Endothelial cell of umbilical vein (primary cell): ENCODE results near the gene SWT1. TPM values are rescaled to one million over a fixed set of nuclear protein-coding genes. Genes with fewer than 3 reads are reported as not detected.

Source experiments
- BruUV-seq: library from RNA; stranded (reverse); fragments of 400-500 nt; replicated peaks from 2 replicates; lab custom pipeline; 2021; lab: Mats Ljungman, UMichigan
- CTCF ChIA-PET: fragments of 300-600, 350-600 bp; sonication (Branson Sonifier 250); formaldehyde crosslinking; loops from one replicate; lab custom pipeline; 2021; ENCODE audit warnings: antibody characterized with exemption, inconsistent platforms; lab: Charles Lee
- POLR2A ChIA-PET: fragments of 300-600, 350-600 bp; sonication (Branson Sonifier 250); formaldehyde crosslinking; loops from one replicate; lab custom pipeline; 2021; ENCODE audit warnings: antibody characterized with exemption, inconsistent platforms; lab: Charles Lee
- DNase-seq: peaks from one replicate; pipeline ENCODE4 v3.0.0-alpha.2; 2011; ENCODE audit warnings: low read depth, low spot score
- FAIRE-seq: peaks from 2 replicates; lab custom pipeline; 2011; peaks lifted over from hg19 to GRCh38; lab: Jason Lieb, UNC
- H2AFZ ChIP-seq: 2 replicates; pipeline ENCODE4 v1.6.0; 2012; ENCODE audit warnings: low read depth, low read length, control low read depth, inconsistent platforms
- H3K27ac ChIP-seq: 2 replicates; pipeline ENCODE4 v1.5.1; 2011; ENCODE audit warnings: low read depth, mild to moderate bottlenecking, control low read depth, low read length, moderate library complexity; ENCODE audit not compliant: insufficient read depth
- H3K27me3 ChIP-seq, 2 experiments: 2 replicates each; pipeline versions ENCODE4 v1.6.0 to v1.6.1; 2011; ENCODE audit warnings: low read length in 2 of 2, mixed read lengths in 1 of 2; ENCODE audit not compliant: control insufficient read depth in 2 of 2, insufficient read depth in 2 of 2
- H3K36me3 ChIP-seq, 2 experiments: 2 replicates in 1 of 2; 3 replicates in 1 of 2; pipeline ENCODE4 v1.5.1; 2011; ENCODE audit warnings: low read length in 2 of 2, mild to moderate bottlenecking in 1 of 2, moderate library complexity in 1 of 2; ENCODE audit not compliant: control insufficient read depth in 2 of 2, insufficient read depth in 2 of 2; ENCODE audit errors: extremely low read depth in 1 of 2
- H3K4me1 ChIP-seq: 3 replicates; pipeline ENCODE4 v1.5.1; 2011; ENCODE audit warnings: mild to moderate bottlenecking, low read length; ENCODE audit not compliant: control insufficient read depth, insufficient read depth; ENCODE audit errors: extremely low read depth
- H3K4me2 ChIP-seq: 2 replicates; pipeline ENCODE4 v1.6.1; 2011; ENCODE audit warnings: low read length, control low read depth, mixed read lengths; ENCODE audit not compliant: insufficient read depth
- H3K4me3 ChIP-seq, 3 experiments: fragments of 200-600 bp in 1 of 3; sonication (generic), shearing (Covaris generic) in 1 of 3; replicated peaks in 1 of 3; 2 replicates each; pipeline ENCODE4 v1.5.1; 2011 to 2016; ENCODE audit warnings: control low read depth in 3 of 3, low read length in 3 of 3, mild to moderate bottlenecking in 2 of 3, inconsistent platforms in 1 of 3, low read depth in 1 of 3, moderate library complexity in 1 of 3; ENCODE audit not compliant: insufficient read depth in 1 of 3
- H3K79me2 ChIP-seq: 2 replicates; pipeline ENCODE4 v1.6.0; 2012; ENCODE audit warnings: low read length, inconsistent platforms; ENCODE audit not compliant: control insufficient read depth, insufficient read depth
- H3K9ac ChIP-seq: replicated peaks from 2 replicates; pipeline ENCODE3; 2011; ENCODE audit warnings: low read length, control low read depth; ENCODE audit not compliant: insufficient read depth; ENCODE audit errors: extremely low read depth
- H3K9me1 ChIP-seq: replicated peaks from 3 replicates; pipeline ENCODE4 v1.6.0; 2011; ENCODE audit warnings: mild to moderate bottlenecking, low read length; ENCODE audit not compliant: control insufficient read depth, insufficient read depth; ENCODE audit errors: extremely low read depth
- H3K9me3 ChIP-seq: replicated peaks from 2 replicates; pipeline ENCODE4 v1.5.1; 2012; ENCODE audit warnings: low read length, inconsistent platforms; ENCODE audit not compliant: control insufficient read depth, insufficient read depth
- H4K20me1 ChIP-seq: replicated peaks from 2 replicates; pipeline ENCODE3; 2011; ENCODE audit warnings: mild to moderate bottlenecking, low read length; ENCODE audit not compliant: control insufficient read depth, insufficient read depth; ENCODE audit errors: extremely low read depth
- CTCF ChIP-seq, 2 donors: IDR thresholded peaks; 1 replicate in 1 of 2; 2 replicates in 1 of 2; pipeline ENCODE4 v1.5.1; 2011; ENCODE audit warnings: low read length in 2 of 2, mild to moderate bottlenecking in 2 of 2, moderate library complexity in 2 of 2, control low read depth in 1 of 2, inconsistent platforms in 1 of 2, low read depth in 1 of 2; ENCODE audit not compliant: insufficient read depth in 1 of 2; ENCODE audit errors: extremely low read depth in 1 of 2
- EZH2 ChIP-seq: IDR thresholded peaks from 2 replicates; pipeline ENCODE4 v1.6.1; 2012; ENCODE audit warnings: borderline replicate concordance, low read depth, mild to moderate bottlenecking, moderate library complexity, low read length, inconsistent platforms; ENCODE audit not compliant: severe bottlenecking
- FOS ChIP-seq: IDR thresholded peaks from 2 replicates; pipeline ENCODE4 v1.6.1; 2011; ENCODE audit warnings: mild to moderate bottlenecking, low read length, moderate library complexity, borderline replicate concordance; ENCODE audit not compliant: insufficient read depth
- GATA2 ChIP-seq: IDR thresholded peaks from 2 replicates; pipeline ENCODE4 v1.7.0; 2011; ENCODE audit warnings: low read depth, mild to moderate bottlenecking, moderate library complexity, mixed read lengths, low read length; ENCODE audit not compliant: insufficient read length, insufficient read depth
- JUN ChIP-seq: IDR thresholded peaks from 2 replicates; pipeline ENCODE4 v1.6.1; 2011; ENCODE audit warnings: borderline replicate concordance, low read depth; ENCODE audit not compliant: insufficient read length, insufficient read depth
- MAX ChIP-seq: IDR thresholded peaks from 2 replicates; pipeline ENCODE4 v1.6.1; 2011; ENCODE audit not compliant: insufficient read depth, insufficient read length
- MYC ChIP-seq: IDR thresholded peaks from one replicate; pipeline ENCODE4 v1.6.1; 2011; ENCODE audit warnings: mild to moderate bottlenecking, low read depth, low read length
- POLR2A ChIP-seq: IDR thresholded peaks from 2 replicates; pipeline ENCODE4 v1.6.1; 2012; ENCODE audit warnings: low read depth, mild to moderate bottlenecking, control low read depth, low read length
- POLR2AphosphoS5 ChIP-seq: IDR thresholded peaks from 2 replicates; pipeline ENCODE4 v1.6.1; 2012; ENCODE audit warnings: low read depth, mild to moderate bottlenecking, control low read depth, low read length, moderate library complexity; ENCODE audit not compliant: insufficient read depth
- dilution Hi-C: fragments of 300-500 bp; cut with MboI; formaldehyde crosslinking; loops from one replicate; pipeline ENCODE4 v1.15.0; 2019; ENCODE audit warnings: low sequenced_read_pairs; ENCODE audit not compliant: extremely low pct_ligation_motif_present
- intact Hi-C: fragments of 100-400 bp; cut with micrococcal nuclease; formaldehyde crosslinking; loops from one replicate; pipeline ENCODE4 v1.10.0; 2022
- polyA plus RNA-seq, 4 experiments: library from polyadenylated mRNA; depleted of rRNA in 3 of 4; stranded (reverse) in 3 of 4; unstranded in 1 of 4; fragments of >200 nt; gene quantifications; 2 replicates each; pipeline versions ENCODE4 v1.2.1 to v1.2.3, GENCODE V29; 2011 to 2012; ENCODE audit warnings: missing spikeins in 1 of 4
- total RNA-seq: library from RNA; stranded (reverse); gene quantifications from 2 replicates; pipeline ENCODE4 v1.2.3, GENCODE V29; 2021

SWT1 gene
- total and polyA plus RNA-seq, 2 donors (not counting 3 experiments of a cell fraction or from before 2014, with no cell fraction given), result 1.0 to 4.3 TPM

GRCh38 chr1:185293967-185294542, 137.1 kb downstream of the SWT1 start:
- TF ChIP-seq FOS (no peak), POLR2AphosphoS5 (no peak), MYC (no peak), JUN (no peak), POLR2A (no peak), MAX (no peak), EZH2 (no peak), CTCF (IDR thresholded peaks at IDR 0.05; ENCODE audit: extremely low read depth in 1 of 2, insufficient read depth in 1 of 2, low read depth in 1 of 2, low read length in 2 of 2) (no peak), GATA2 (no peak)
- Histone ChIP-seq H3K9me1 (no peaks in the 10 kb centered on the region), H3K9ac (no peak overlapping the region), H3K27ac (no peak overlapping the region), H3K36me3 (peaks cover 11 to 21% of the 10 kb centered on the region in 2 experiments), H4K20me1 (no peaks in the 10 kb centered on the region), H3K4me3 (no peak overlapping the region), H3K9me3 (no peaks in the 10 kb centered on the region), H3K27me3 (no peaks in the 10 kb centered on the region), H3K4me2 (no peak overlapping the region), H3K4me1 (no peaks in the 10 kb centered on the region), H2AFZ (no peak overlapping the region), H3K79me2 (no peaks in the 10 kb centered on the region)
- intact Hi-C loops, result loop anchor here (10.0 kb wide), 1 partner anchor 1061 kb away; no protein-coding TSS in a partner anchor
- dilution Hi-C loops, result no loop called here
- ChIA-PET POLR2A (no interaction called here), CTCF (interaction anchor here (1.0 to 2.4 kb wide), 6 partner anchors 23 to 426 kb away, joined by 3 to 6 read pairs (median 4); partner anchors contain the start of gene IVNS1ABP)
- BruUV-seq, result no TSS peak
- DNase-seq (no peak), FAIRE-seq (no peak)
